ENCODE results near the gene TIPRL. TPM values are rescaled to one million over a fixed set of nuclear protein-coding genes. Genes with fewer than 3 reads are reported as not detected.

Gene TIPRL
- total RNA-seq, 1 experiment from 2014 or later: 77.7 TPM

DNA sequence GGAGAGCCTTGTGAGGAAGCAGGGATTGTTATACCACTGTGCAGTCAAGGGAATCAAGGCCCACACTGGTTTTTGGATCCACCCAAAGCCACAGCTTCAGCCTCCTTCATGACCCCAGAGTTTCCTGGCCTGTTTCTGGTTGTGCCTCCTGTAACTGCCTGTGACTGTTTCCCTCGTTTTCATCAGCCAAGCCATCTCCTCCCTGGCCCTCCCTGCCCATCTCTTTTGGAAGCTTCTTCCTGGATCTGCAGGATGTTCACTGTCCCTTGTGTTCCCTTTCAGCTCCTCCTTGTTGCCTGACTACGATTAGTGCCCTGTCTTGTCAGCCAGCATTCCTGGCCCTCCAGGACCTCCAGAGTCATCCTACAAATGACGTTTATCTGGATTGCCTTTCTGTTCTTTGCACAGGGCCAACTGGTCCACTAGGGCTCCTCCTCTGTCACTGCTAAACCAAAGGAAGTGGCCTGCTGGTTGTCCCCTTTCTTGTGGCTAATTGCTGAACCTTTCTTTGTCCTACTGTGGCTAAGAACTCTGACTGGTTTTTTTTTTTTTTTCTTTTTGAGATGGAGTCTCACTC is 65.0 kb downstream of the TIPRL start:
- no peak for DNase-seq (ENCODE audit: extremely low read depth, low read depth)

DNA sequence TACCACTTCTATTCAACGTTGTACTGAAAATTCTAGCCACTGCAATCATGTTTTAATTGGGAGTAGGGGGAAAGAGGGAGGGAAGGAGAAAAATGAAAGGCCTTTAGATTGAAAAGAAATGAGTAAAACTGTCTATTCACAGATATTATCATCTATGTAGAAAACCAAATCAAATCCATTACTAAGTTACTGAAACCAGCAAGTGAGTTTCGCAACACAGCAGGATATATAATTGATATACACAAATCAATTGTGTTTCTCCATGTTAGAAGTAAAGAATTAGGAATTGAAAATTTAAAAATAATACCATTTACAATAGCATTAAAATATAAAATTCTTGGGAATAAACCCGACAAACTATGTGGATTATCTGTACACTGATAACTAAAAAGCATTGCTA is 66.3 kb downstream of the TIPRL start:
- DNase-seq (ENCODE audit: extremely low read depth, low read depth): no peak

DNA sequence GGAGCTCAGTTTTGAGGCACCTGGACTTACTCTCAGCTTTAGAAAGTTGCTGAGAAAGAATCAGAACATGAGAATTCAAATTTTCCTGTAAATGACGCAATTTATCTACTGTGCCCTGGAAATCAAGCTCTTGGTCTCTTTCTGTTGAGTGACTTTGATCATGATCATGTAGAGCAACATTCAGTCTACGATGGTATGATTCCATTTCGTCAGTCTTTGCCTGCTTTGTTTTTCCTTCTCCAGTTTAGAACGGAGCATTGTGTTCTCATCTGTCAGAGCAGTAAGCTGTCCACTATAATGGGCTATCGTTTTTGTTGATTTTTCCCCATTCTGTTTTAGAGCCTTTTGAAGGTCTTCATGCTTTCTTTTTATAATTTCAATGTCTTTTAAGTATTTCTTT is 67.7 kb downstream of the TIPRL start:
- no peak for DNase-seq (ENCODE audit: extremely low read depth, low read depth)

Small RNA genes lying within 50 kb of the gene (small RNA-seq; reads per million reads assigned to genes)
- 0 reads per million in 2 experiments for gene AL021397.1

Other genes with a start within 250 kb of the TIPRL start
- 41.5 and 46.2 TPM in 2 replicates for gene DCAF6, start 242.3 kb upstream of the TIPRL start, total RNA-seq (2014; rRNA removed; shearing (Covaris generic))
- gene MPC2, start 241.9 kb upstream of the TIPRL start, total RNA-seq (2014; rRNA removed; shearing (Covaris generic)): 80.3 and 82.7 TPM in 2 replicates
- gene GPR161, start 42.0 kb upstream of the TIPRL start, total RNA-seq (2014; rRNA removed; shearing (Covaris generic)): 2.1 and 2.8 TPM in 2 replicates
- 38.7 and 39.3 TPM in 2 replicates for gene SFT2D2, start 47.0 kb downstream of the TIPRL start, total RNA-seq (2014; rRNA removed; shearing (Covaris generic))
- gene TBX19, start 101.9 kb downstream of the TIPRL start, total RNA-seq (2014; rRNA removed; shearing (Covaris generic)): 0.47 and 0.95 TPM in 2 replicates